Spinal cord (tissue), 10 donors: ENCODE data around the gene ATP4A. TPM values are rescaled to one million over a fixed set of nuclear protein-coding genes. Genes with fewer than 3 reads are reported as not detected.

Experiments
- DNase-seq, 6 donors: peaks; one replicate each; pipeline versions ENCODE4 v3.0.0 to v3.0.0-alpha.2; 2013 to 2015; ENCODE audit warnings: low spot score in 6 of 6, low read depth in 4 of 6
- H3K27ac ChIP-seq: one replicate; pipeline ENCODE4 v1.5.1; 2013; ENCODE audit warnings: low read depth, low read length, control low read depth
- H3K27me3 ChIP-seq: one replicate; pipeline ENCODE4 v1.6.1; 2013; ENCODE audit warnings: low read length; ENCODE audit not compliant: control insufficient read depth, insufficient read depth
- H3K36me3 ChIP-seq: one replicate; pipeline ENCODE4 v1.6.1; 2013; ENCODE audit warnings: low read length; ENCODE audit not compliant: control insufficient read depth, insufficient read depth
- H3K4me1 ChIP-seq: one replicate; pipeline ENCODE4 v1.6.1; 2013; ENCODE audit warnings: low read length; ENCODE audit not compliant: control insufficient read depth, insufficient read depth
- H3K4me3 ChIP-seq: one replicate; pipeline ENCODE4 v1.5.1; 2013; ENCODE audit warnings: low read depth, low read length, control low read depth
- H3K9me3 ChIP-seq: one replicate; pipeline ENCODE4 v1.6.1; 2013; ENCODE audit warnings: low read length; ENCODE audit not compliant: control insufficient read depth, insufficient read depth
- WGBS: methylation state at CpG from one replicate; pipeline ENCODE4 v1.1.5; 2013; ENCODE audit warnings: missing lambda C conversion rate; ENCODE audit not compliant: insufficient coverage; 5-methylcytosine and 5-hydroxymethylcytosine counted together
- polyA plus RNA-seq, 2 donors: library from polyadenylated mRNA; unstranded; fragments of 120-200 nt; gene quantifications; one replicate each; pipeline ENCODE4 v1.2.1, GENCODE V29; 2013; ENCODE audit not compliant: insufficient read length in 2 of 2
- total RNA-seq, 2 donors: library from RNA; depleted of rRNA in 1 of 2; stranded (reverse); fragments of 120-200 nt in 1 of 2; fragments of >200 nt in 1 of 2; gene quantifications; one replicate each; pipeline versions ENCODE4 v1.2.3 to v1.2.4, GENCODE V29; 2013 to 2014
- donor health status: healthy.

The ATP4A gene
- total and polyA plus RNA-seq, 4 donors = 0.30 to 0.41 TPM; not detected in 2

- H3K9me3 ChIP-seq = peaks cover 4% of the 10 kb centered on the region
- no peak for DNase-seq
- H3K4me1 ChIP-seq = no peaks in the 10 kb centered on the region
- no peaks in the 10 kb centered on the region for H3K27me3 ChIP-seq
- no peaks in the 10 kb centered on the region for H3K36me3 ChIP-seq
- WGBS = 87% methylated on average over 1 of the region's 1 CpG
- no peak overlapping the region for H3K27ac ChIP-seq
- no peak overlapping the region for H3K4me3 ChIP-seq
Measured at GRCh38 chr19:35571406-35571965, 8.0 kb upstream of the ATP4A start.

- no peak for DNase-seq
- H3K27ac ChIP-seq = no peak overlapping the region
- no peaks in the 10 kb centered on the region for H3K27me3 ChIP-seq
- no peak overlapping the region for H3K4me3 ChIP-seq
- H3K36me3 ChIP-seq = no peaks in the 10 kb centered on the region
- H3K9me3 ChIP-seq = no peaks in the 10 kb centered on the region
- no peaks in the 10 kb centered on the region for H3K4me1 ChIP-seq
- 64% methylated on average over 5 of the region's 5 CpGs for WGBS
Measured at GRCh38 chr19:35569281-35569781, 5.9 kb upstream of the ATP4A start.

DNA sequence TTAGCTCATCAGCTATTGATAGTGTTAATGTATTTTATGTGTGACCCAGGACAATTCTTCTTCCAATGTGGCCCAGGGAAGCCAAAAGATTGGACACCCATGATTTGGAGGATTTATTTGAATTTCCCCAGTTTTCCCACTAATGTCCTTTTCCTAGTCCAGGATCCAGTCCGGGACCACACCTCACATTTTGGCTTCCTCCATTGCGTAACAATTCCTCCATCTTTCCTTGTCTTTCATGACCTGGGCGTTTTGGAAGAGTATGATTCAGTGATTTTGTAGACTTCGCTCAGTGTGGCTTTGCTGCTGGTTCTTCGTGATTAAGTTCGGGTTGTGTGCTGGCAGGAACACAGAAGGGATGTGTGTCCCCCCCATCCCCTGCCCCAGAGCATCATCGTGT lies 3.3 kb upstream of the ATP4A start:
- no peak overlapping the region for H3K4me3 ChIP-seq
- H3K36me3 ChIP-seq = no peaks in the 10 kb centered on the region
- no peaks in the 10 kb centered on the region for H3K9me3 ChIP-seq
- no peaks in the 10 kb centered on the region for H3K27me3 ChIP-seq
- no peak overlapping the region for H3K27ac ChIP-seq
- no peaks in the 10 kb centered on the region for H3K4me1 ChIP-seq
- no peak for DNase-seq
- no CpG with 5 or more reads among the region's 7 CpGs for WGBS

DNA sequence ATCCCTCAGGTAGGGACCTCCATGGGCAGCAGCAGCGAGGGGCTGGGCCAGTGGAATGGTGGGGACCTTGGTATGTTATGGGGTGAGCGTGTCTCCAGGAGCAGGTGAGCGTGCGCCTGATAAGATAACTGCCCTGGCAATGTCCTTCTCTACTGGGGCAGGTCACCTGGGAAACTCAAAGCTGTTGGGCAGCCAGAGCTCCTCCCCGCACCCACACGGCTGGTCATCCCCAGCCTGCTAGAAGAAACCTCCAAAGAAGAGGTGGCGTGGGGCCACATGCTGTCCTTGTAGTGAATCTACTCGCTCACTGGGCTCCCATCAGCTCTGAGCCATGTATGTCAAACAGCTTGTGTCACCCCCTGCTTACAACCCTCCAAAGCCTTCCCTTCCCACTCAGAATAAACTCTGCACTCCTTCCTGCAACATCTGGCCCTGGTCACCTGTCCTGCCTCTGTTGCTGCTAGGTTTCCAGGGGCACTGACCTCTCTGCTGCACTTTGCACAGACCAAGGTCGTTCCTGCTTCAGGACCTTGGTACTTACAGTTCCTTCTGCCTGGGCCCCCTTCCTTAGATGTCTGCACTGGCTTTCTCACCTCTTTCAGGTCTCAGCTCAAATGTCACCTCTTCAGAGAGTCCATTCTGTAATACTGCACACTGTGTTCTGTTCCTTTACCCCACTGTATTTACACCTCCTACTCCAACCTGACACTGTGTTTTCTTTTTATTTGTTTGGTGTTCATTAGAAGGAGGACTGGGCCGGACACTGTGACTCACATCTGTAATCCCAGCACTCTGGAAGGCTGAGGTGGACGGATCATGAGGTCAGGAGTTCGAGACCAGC lies 1.8 kb upstream of the ATP4A start:
- H3K27ac ChIP-seq = no peak overlapping the region
- no peaks in the 10 kb centered on the region for H3K4me1 ChIP-seq
- H3K27me3 ChIP-seq = peaks cover 7% of the 10 kb centered on the region
- WGBS = 84% methylated on average over 8 of the region's 12 CpGs
- no peaks in the 10 kb centered on the region for H3K36me3 ChIP-seq
- H3K4me3 ChIP-seq = no peak overlapping the region
- no peaks in the 10 kb centered on the region for H3K9me3 ChIP-seq
- no peak for DNase-seq

DNA sequence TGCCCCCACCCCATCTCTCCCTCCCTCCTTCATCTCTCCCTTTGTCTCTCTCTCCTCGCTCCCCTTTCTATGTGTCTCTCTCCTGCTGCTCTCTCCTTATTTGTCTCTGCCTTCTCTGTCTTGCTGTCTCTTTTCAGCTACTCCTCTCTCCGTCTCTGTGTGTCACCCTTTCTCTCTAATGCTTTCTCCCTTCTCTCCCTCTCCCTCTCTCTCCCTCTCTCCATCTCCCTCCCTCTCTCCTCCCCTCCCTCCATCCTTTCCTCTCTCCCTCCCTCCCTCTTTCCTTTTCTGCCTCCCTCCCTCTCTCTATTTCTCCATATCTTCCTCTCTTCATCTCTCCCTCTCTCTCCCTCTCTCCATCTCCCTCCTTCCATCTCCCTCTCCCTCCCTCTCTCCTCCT lies 682 bp downstream of the ATP4A start:
- 49% methylated on average over 2 of the region's 2 CpGs for WGBS
- DNase-seq = no peak
- H3K4me1 ChIP-seq = peaks cover 10% of the 10 kb centered on the region
- no peak overlapping the region for H3K4me3 ChIP-seq
- H3K27me3 ChIP-seq = peaks cover 23% of the 10 kb centered on the region
- H3K36me3 ChIP-seq = no peaks in the 10 kb centered on the region
- H3K27ac ChIP-seq = no peak overlapping the region
- no peaks in the 10 kb centered on the region for H3K9me3 ChIP-seq

GRCh38 chr19:35562336-35562735 lies 1.1 kb downstream of the ATP4A start:
- Histone ChIP-seq H3K9me3 (no peaks in the 10 kb centered on the region), H3K27me3 (peaks cover 26% of the 10 kb centered on the region), H3K27ac (no peak overlapping the region), H3K36me3 (no peaks in the 10 kb centered on the region), H3K4me1 (peaks cover 14% of the 10 kb centered on the region), H3K4me3 (no peak overlapping the region)
- DNase-seq = no peak
- WGBS = 60% methylated on average over 17 of the region's 17 CpGs

DNA sequence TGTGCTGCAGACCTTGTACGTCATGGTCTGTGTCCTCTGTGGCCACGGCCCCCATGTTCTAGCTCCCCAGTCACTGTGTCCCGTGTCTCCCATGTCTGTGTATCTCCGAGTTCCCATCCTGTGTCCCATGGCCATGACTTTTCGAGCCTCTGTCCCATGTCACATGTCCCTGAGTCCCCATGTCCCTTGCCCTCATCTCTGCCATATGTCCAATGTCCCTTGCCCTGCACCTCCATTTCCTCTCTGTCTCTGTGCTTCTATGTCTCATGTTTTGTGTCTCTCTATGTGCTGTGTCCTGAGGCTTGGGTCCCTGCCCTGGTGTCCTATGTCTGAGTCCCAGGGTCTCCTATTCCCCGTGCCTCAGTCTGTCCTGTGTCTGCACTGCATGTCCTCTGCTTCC lies 2.0 kb downstream of the ATP4A start:
- H3K36me3 ChIP-seq = no peaks in the 10 kb centered on the region
- H3K4me3 ChIP-seq = no peak overlapping the region
- H3K27me3 ChIP-seq = peaks cover 28% of the 10 kb centered on the region
- H3K27ac ChIP-seq = no peak overlapping the region
- WGBS = 82% methylated on average over 5 of the region's 6 CpGs
- H3K4me1 ChIP-seq = peaks cover 15% of the 10 kb centered on the region
- no peak for DNase-seq
- no peaks in the 10 kb centered on the region for H3K9me3 ChIP-seq

DNA sequence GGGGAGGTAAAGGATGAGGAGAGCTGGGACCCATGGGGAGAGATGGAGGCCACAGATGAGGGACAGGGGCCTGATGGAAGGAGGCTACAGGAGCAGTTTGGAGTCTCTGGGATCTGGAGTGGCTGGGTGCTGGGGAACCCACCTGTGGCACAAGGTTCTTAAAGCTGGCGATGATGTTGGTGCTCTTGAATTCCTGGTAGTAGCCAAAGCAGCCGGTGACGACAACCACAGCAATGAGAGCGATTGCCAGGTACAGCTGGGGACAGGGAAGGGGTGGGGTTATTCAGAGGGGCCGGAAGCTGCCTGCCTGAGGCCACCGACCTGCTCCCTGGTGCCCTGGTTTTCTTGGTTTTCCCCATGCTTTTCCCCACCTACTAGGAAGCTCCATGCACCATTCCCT lies 2.8 kb downstream of the ATP4A start:
- Histone ChIP-seq H3K27ac (no peak overlapping the region), H3K4me1 (peaks cover 15% of the 10 kb centered on the region), H3K9me3 (no peaks in the 10 kb centered on the region), H3K4me3 (no peak overlapping the region), H3K27me3 (peaks cover 28% of the 10 kb centered on the region), H3K36me3 (no peaks in the 10 kb centered on the region)
- no peak for DNase-seq
- WGBS = 67% methylated on average over 3 of the region's 6 CpGs

DNA sequence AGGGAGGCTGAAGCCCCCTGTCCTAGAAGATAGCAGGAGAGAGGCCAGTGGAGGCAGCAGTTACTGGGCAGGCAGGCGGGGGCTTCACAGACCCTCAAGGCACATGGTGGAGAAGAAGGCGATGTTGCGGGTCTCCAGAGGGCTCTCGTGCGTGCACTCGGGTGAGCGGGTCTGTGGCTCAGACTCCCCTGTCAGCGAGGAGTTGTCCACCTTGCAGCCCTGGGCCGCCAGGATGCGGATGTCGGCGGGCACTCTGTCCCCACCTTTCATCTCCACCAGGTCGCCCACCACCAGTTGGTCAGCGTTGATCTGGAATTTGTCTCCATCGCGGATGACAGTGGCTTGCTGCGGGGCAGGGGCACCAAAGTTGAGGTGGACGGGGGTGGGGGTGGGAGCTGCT lies 3.2 kb downstream of the ATP4A start:
- no peak for DNase-seq
- WGBS = 89% methylated on average over 16 of the region's 18 CpGs
- H3K36me3 ChIP-seq = no peaks in the 10 kb centered on the region
- H3K4me1 ChIP-seq = peaks cover 15% of the 10 kb centered on the region
- no peaks in the 10 kb centered on the region for H3K9me3 ChIP-seq
- H3K4me3 ChIP-seq = no peak overlapping the region
- peaks cover 28% of the 10 kb centered on the region for H3K27me3 ChIP-seq
- H3K27ac ChIP-seq = no peak overlapping the region

GRCh38 chr19:35559781-35560180 lies 3.7 kb downstream of the ATP4A start:
- Histone ChIP-seq H3K27me3 (peaks cover 28% of the 10 kb centered on the region), H3K9me3 (no peaks in the 10 kb centered on the region), H3K27ac (no peak overlapping the region), H3K4me3 (no peak overlapping the region), H3K4me1 (peaks cover 15% of the 10 kb centered on the region), H3K36me3 (no peaks in the 10 kb centered on the region)
- DNase-seq = no peak
- WGBS = 89% methylated on average over 23 of the region's 23 CpGs
